GM23248 (cell line): ENCODE data around the gene MIOX.

ENCODE experiments used
- EZH2 ChIP-seq: fragments of 200-600 bp; sonication (generic); IDR thresholded peaks from 2 replicates; pipeline ENCODE4 v1.6.1; 2018; ENCODE audit warnings: antibody characterized with exemption, mild to moderate bottlenecking; ENCODE audit not compliant: insufficient read depth, poor library complexity, severe bottlenecking
- EZH2phosphoT487 ChIP-seq: fragments of 200-600 bp; sonication (generic); IDR thresholded peaks from 2 replicates; pipeline ENCODE4 v1.6.1; 2018; ENCODE audit warnings: antibody characterized with exemption, moderate library complexity, mild to moderate bottlenecking, low read depth; ENCODE audit not compliant: insufficient read depth

DNA sequence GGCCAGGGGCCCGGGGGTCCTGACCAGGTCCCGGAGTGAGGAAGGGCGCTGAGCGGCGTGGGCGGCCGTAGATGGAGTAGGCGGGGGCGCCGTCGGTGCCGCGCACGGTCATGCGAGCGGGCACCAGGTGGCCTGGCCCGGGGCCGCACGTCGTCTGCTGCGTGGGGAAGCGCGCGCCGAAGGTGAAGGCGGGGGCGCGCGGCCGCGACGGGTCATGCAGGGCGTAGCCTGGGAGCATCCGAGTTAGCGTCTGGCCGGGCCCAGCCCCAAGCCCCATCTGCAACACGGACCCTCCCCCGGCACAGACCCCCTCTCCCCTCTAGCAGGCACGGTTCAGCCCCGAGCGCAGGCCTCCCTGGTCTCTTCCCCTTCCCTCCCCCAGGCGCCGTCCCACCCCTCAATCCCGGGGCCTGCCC lies 44.9 kb downstream of the MIOX start:
- TF ChIP-seq EZH2 (no peak), EZH2phosphoT487 (no peak)
